ENCODE results near the gene NOL6.
A peak's percentile ranks its signal among the peaks of the same experiment; 100 is the strongest.
"Not testable (repeated sequence)": the region's sequence is repeated elsewhere in the genome, so short reads cannot be mapped to it uniquely, and the experiment has no call there.

The NOL6 gene

GRCh38 chr9:33472171-33472880 lies 1.4 kb downstream of the NOL6 start:
- DNase-seq = no peak

GRCh38 chr9:33471361-33471760 lies 2.4 kb downstream of the NOL6 start:
- DNase-seq = no peak

GRCh38 chr9:33469891-33470290 lies 3.8 kb downstream of the NOL6 start:
- no peak for DNase-seq

- DNase-seq = no peak
Measured at GRCh38 chr9:33468797-33469621, 4.7 kb downstream of the NOL6 start.

- no peak for DNase-seq
Measured at GRCh38 chr9:33468215-33468730, 5.5 kb downstream of the NOL6 start.

- DNase-seq = no peak
Measured at GRCh38 chr9:33467526-33467925, 6.2 kb downstream of the NOL6 start.

GRCh38 chr9:33466565-33467495 lies 6.9 kb downstream of the NOL6 start:
- peak; percentile 68 for DNase-seq

GRCh38 chr9:33465596-33466564 lies 7.8 kb downstream of the NOL6 start:
- no peak for DNase-seq

- DNase-seq = no peak
Measured at GRCh38 chr9:33465096-33465495, 8.6 kb downstream of the NOL6 start.

- DNase-seq = no peak
Measured at GRCh38 chr9:33464045-33464636, 9.6 kb downstream of the NOL6 start.

- DNase-seq = no peak
Measured at GRCh38 chr9:33463151-33463550, 10.6 kb downstream of the NOL6 start.

GRCh38 chr9:33461492-33461891 lies 12.2 kb downstream of the NOL6 start:
- no peak for DNase-seq

- no peak for DNase-seq
Measured at GRCh38 chr9:33460854-33461253, 12.9 kb downstream of the NOL6 start.

- DNase-seq = no peak
Measured at GRCh38 chr9:33459115-33459514, 14.6 kb downstream of the NOL6 start.

GRCh38 chr9:33458444-33458843 lies 15.3 kb downstream of the NOL6 start:
- DNase-seq = no peak

GRCh38 chr9:33455945-33456344 lies 17.8 kb downstream of the NOL6 start:
- peak; percentile 73 for DNase-seq

GRCh38 chr9:33455456-33455855 lies 18.3 kb downstream of the NOL6 start:
- not testable (repeated sequence) for DNase-seq

- DNase-seq = not testable (repeated sequence)
Measured at GRCh38 chr9:33454661-33455026, 19.1 kb downstream of the NOL6 start.

- no peak for DNase-seq
Measured at GRCh38 chr9:33453999-33454660, 19.6 kb downstream of the NOL6 start.

GRCh38 chr9:33453286-33453860 lies 20.4 kb downstream of the NOL6 start:
- DNase-seq = no peak

All from hematopoietic multipotent progenitor cell treated with erythropoietin and hydrocortisone succinate and interleukin-3 and kit ligand, for 6 days (in vitro differentiated cells).